ENCODE measurements around the gene TWF2.
A peak's percentile ranks its signal among the peaks of the same experiment; 100 is the strongest.

TWF2 gene

DNA sequence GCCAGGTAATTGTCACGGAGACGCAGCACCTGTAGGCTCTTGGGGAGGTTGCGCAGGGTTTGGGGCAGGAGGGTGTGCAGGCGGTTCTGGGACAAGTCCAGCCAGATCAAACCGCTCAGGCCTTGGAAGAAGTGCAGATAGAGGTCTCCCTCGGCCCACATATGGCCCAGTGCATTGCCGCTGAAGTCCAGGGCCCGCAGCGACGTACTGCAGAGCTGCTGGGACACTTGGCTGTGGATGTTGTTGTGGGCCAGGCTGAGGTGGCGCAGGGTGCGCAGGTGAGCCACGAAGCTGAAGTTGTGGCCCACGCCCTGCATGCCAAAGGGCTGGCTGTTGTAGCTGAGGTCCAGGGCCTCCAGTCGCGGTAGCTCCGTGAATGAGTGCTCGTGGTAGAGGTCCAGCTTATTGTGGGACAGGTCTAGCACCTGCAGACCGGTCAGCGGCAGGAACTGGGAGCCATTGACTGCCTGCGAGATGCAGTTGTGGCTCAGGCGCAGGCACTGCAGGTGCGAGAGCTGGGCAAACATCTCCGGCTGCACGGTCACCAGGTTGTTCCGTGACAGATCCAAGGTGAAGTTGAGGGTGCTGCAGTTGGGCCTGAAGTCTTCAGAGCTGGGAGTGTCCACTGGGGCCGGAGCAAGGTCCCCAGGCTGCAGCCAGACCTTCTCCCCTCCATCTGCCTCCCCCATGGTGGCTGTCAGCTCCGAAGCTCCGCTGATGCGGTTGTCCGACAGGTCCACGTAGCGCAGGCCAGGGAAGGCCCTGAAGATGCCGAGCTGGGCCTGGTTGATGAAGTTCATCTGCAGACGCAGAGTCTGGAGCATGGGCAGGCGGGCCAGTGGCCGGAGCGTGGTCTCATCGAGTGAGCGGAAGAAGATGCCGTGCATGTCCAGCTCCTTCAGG, 16.4 kb downstream of the TWF2 start:
- DNase-seq (ENCODE audit: low read depth) = no peak

DNA sequence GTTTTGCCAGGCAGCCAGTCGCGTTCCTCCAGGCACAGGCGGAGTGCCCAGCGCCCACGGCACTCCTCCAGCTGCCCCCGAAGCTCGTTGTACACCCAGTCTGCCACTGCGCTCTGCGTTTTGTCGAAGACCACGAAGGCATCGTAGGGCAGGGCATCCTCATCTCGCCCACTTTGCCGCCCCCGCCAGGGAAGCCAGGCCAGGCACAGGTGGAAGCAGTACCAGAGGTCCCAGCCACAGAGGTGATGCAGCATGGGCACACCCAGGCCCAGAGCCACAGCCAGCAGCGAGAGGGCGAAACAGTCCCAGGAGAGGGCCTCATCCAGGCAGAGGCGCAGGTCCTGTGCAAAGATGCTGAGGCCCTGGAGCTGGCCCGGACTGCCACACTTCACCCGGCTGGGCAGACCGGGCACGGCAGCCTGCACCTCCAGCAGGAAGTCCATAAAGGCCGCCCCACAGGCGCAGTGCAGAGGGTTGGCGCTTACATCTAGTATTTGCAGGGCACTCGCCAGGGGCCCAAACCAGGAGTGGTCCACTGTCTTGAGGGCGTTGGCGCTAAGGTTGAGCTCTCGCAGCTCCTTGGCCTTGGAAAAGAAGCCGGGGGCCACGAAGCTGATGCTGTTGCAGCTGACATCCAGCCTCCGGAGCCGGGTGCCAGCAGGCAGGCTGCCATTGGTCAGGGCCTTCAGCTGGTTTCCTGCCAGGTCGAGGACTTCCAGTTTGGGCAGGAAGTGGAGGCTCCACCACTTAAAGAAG, 17.2 kb downstream of the TWF2 start:
- no peak for DNase-seq (ENCODE audit: low read depth)

DNA sequence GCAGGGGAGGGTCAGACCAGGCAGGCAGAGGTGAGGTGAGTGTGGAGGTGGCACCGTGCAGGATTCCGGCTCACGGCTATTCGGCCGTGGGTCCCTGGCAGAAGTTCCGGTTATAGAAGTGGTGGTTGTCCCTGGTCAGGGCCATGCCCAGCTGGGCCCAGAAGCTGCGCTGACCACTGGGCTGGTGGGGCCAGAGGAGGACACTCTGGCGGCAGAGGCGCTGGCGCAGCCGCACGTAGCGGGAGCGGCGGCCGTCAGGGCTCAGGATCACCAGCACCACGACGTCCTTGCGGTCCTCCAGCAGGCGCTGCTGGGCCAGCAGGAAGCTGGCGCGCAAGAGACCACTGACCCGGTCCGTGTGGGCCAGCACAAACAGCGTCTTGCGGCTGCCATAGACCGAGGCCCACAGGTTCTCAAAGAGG, 17.8 kb downstream of the TWF2 start:
- DNase-seq (ENCODE audit: low read depth) = no peak

DNA sequence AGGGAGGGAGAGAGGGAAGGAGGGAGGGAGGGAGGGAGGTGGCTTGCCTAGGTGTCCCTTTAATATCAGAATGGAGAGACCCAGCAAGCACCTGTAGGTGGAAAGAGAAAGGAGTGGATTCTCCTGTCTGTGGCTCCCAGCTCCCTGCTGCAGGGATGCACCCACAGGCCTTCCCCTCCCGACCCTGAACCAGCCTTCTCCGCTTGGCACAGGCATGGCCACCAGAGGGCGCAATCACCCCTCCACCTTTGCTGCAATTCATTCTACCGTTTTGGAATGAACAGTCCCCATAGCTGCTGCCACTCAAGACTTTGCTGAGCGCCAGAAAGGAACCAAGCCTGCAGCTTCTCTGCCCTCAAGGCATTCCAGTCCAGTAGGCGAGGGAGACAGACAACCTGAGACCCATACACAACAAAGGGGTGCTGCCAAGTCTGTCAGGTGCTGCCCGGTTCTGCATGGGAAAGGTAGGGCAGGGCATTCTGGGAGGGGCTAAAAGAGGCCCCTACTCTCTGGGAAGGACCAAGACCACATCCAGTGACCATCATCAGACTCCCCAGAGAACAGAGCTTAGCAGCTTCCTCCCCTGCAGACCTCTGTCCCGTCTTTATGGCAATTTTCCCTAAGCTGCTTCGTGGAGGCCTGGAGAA, 18.5 kb downstream of the TWF2 start:
- DNase-seq (ENCODE audit: low read depth) = peak; percentile 56

- DNase-seq (ENCODE audit: low read depth) = no peak
Observed at GRCh38 chr3:52218937-52219650, 19.9 kb downstream of the TWF2 start.

GRCh38 chr3:52218454-52218853, 20.5 kb downstream of the TWF2 start:
- DNase-seq (ENCODE audit: low read depth) = no peak

DNA sequence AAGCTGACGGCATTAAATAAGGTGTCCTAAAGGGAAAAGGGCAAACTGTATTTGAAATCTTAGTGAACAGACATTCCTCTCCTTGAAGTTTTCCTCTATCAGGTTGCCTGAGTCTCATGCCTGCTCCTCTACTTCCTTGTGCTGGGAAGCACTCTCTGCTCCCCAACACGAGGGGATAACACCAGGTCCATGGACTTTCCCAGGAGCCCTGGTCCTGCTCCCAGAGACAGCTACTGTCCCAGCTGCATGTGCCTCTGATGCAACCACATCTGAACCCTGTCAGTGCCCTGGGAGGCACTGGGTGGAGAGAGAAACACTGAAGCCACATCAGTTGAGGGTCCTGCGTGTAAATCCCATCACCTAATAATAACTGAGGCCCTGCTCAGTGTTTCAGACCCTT, 20.9 kb downstream of the TWF2 start:
- no peak for DNase-seq (ENCODE audit: low read depth)

DNA sequence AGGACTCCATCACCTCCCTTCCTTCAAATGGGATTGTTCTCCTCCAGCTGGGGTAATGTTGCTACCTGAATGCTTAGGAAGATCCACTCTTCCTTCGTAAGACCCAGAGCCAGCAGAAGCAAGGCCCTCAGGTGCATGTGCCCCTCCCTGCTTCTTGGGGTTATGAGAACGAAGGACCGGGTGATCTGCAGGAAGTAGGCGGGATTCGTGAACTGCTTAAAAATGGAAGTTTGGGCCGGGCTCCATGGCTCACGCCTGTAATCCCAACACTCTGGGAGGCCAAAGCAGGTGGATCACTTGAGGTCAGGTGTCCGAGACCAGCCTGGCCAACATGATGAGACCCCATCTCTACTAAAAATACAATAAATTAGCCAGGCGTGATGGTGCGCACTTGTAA, 21.6 kb downstream of the TWF2 start:
- DNase-seq (ENCODE audit: low read depth) = no peak

GRCh38 chr3:52216585-52217408, 22.2 kb downstream of the TWF2 start:
- DNase-seq (ENCODE audit: low read depth) = peak; percentile 69

DNA sequence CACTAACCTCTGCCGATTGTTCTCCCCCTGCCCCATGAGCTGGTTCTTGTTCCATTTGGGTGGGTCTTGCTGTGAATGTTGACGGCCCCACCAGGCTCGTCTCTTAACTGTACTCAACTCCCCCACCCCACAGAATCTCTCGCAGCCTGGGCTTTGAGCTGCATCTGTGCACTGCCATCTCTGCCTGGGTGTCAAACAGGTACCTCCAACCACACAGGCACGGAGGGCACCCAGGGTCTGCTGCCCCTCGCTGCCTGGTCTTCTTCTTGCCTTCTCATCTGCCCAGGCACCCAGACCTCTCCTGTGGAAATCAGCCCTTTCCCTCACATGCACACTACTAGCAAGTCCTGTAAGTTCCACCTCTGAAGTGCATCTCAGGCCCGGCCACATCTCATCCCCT, 23.6 kb downstream of the TWF2 start:
- DNase-seq (ENCODE audit: low read depth) = no peak

GRCh38 chr3:52213901-52214300, 25.1 kb downstream of the TWF2 start:
- no peak for DNase-seq (ENCODE audit: low read depth)

- DNase-seq (ENCODE audit: low read depth) = no peak
Observed at GRCh38 chr3:52213005-52213404, 26.0 kb downstream of the TWF2 start.

GRCh38 chr3:52211268-52211891, 27.6 kb downstream of the TWF2 start:
- DNase-seq (ENCODE audit: low read depth) = no peak

DNA sequence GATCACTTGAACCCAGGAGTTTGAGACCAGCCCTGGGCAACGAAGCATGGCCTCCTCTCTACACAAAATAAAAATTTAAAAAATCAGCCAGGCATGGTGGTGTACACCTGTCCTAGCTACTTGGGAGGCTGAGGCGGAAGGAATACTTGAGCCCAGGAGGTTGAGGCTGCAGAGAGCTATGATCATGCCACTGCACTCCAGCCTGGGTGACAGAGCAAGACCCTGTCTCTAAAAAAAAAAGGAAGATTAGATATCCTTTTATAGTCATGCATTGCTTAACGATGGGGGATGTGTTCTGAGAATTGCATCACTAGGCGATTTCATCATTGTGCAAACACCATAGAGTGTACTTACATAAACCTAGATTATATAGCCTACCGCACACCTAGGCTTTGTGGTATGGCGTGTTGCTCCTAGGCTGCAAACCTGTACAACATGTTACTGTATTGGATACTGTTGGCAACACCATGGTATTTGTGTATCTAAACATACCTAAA, 28.4 kb downstream of the TWF2 start:
- peak; percentile 87 for DNase-seq (ENCODE audit: low read depth)

DNA sequence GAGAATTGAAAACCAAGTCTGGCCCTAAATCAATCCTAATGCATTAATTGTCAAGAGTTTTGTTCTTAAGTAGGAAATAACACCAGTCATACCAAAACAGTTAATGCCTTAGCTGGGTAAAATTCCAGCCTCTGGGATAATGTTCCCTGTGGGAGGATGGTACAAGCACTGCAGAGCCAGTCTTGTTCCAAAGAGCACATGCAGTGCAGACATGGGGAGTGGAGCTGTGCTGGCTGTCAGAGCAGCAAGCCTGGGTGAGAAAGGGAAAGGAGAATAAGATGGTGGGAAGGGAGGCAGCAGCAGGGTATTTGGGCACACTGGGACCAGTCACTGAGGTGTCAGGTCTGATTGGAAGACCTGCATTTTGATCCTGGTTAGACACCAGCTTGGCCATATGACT, 28.9 kb downstream of the TWF2 start:
- DNase-seq (ENCODE audit: low read depth) = no peak

DNA sequence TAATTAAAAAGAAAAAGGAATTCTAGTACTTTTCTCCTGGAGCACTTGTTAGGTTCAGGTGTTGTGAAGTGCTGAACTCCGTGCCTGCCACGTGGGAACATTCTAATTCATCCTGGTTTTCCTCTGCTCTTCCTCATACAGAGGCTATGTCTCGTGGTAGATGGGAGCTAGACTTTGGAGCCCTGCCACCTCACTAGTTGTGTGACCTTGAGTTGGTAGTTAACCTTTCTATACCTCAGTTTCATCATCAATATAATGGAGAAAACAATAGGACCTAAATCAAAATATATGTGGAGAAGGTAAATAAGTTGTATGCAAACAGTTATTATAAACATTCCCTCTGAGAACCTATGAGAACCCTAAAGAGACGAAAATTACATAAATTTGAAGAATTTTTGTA, 30.4 kb downstream of the TWF2 start:
- no peak for DNase-seq (ENCODE audit: low read depth)

DNA sequence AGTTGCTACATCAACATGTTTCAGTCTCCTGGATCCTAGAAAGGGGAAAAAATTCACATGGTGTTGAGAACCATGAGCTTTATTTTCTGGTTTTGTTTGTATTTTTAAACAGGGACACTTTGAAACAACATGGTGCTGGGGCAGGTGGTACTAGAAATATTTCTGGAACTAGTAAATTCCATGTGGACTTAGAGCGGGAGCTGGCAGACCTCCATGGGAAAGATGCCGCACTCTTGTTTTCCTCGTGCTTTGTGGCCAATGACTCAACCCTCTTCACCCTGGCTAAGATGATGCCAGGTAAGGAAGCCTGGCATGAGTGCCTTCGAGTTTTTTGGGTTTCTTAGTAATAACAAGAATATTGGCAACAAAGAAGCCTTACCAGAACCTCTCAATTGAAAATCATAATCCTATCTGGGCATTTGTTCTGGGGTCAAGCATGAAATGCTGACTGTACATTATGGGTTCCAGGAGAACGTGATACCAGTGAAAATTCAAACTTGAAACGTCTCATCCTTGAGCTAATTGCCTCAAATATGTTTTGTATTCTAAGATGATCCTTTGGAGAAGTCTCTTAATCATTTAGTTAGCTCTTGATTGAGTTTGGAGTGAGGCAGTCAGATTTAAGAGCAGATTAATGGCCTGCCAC, 33.1 kb downstream of the TWF2 start:
- DNase-seq (ENCODE audit: low read depth) = no peak

DNA sequence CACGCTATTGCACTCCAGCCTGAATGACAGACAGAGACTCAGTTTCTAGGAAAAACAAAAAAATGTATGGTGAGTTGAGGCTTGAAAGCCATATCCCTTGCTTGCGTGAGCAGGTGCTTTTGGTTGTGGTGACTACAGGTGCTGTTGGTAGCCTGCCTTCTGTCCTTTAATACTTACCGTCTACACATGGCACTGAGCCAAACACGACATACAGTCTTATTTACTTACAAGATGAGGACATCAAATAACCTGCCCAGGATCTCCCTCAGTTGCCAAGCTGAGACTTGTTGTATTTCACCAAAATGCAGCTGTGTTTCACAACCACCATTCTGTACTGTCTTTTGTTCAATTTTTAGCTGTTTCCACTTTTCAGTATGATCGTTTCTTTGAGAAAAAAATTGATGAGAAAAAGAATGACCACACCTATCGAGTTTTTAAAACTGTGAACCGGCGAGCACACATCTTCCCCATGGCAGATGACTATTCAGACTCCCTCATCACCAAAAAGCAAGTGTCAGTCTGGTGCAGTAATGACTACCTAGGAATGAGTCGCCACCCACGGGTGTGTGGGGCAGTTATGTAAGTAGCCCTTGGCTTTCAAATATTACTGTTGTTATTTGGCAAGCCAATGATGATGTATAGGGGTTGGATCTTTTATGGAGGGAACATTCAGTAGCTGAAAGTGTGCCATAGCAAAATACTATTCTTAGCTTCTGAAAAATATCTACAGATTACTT, 34.5 kb downstream of the TWF2 start:
- peak; percentile 23 for DNase-seq (ENCODE audit: low read depth)

DNA sequence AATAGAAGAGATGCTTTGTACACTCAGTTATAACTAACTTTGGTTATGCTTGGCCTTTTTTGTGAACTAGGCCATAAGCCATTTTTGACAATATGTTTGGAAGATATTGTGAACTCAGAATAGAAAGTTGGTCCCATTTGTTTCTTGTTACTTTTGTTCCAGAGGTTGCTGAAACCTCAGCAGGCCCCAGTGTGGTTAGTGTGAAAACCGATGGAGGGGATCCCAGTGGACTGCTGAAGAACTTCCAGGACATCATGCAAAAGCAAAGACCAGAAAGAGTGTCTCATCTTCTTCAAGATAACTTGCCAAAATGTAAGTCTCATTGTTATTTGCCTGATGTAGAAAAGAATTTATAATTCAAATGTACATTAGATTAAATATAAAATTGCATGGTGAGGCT, 35.3 kb downstream of the TWF2 start:
- DNase-seq (ENCODE audit: low read depth) = no peak
